Measurements from ENCODE around the gene PROM2.

The PROM2 gene

GRCh38 chr2:95318431-95319220 is 44.4 kb downstream of the PROM2 start:
- Mint-ChIP-seq H3K4me1 (no peaks in the 10 kb centered on the region), H3K9me3 (no peaks in the 10 kb centered on the region), H3K27ac (peak overlapping the region in 1 of 2 donors; percentile 28), H3K4me3 (no peak overlapping the region), H3K27me3 (no peaks in the 10 kb centered on the region)
- ATAC-seq (no peak), DNase-seq (no peak)

DNA sequence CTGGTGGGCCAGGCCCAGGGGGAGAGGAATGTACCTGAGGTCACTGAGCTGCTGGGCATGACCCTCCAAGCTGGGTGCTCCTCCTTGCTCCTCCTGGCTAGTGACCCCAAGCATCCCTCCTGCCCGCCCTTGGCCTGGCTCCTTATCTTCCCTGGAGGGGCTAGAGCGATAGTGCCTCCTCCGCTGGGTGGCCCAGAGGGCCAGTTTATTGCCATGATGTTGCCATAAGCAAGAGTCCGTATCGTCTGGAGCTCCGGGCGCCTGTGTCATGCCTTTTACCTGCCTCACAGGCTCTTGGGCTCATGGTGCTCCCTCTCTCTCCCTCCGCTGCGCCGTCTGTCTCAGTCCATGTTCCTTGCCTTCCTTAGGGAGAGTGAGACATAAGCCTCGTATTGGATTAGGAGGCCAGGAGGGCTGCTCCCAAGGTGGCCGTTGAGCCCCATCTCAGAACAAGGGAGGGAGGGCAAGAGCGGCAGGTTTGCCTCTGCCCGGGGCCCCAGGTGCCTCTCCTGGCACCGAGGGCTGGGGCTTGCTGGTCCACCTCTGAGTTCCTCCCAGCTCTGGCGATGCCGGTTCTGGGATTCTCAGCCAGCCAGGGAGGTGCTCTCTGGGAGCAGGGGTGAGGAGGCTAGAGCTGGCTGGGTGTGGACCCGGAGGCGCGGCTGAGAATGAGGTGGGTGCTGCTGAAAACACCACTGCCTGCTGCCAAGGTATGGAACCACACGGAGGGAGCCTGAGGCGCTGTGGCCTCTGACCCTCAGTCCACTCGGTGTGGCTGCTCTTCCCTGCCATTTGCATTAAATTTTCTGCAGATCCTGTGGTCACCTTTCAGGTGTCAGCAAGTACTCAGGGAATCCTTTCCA is 45.5 kb downstream of the PROM2 start:
- Mint-ChIP-seq H3K27ac (no peak overlapping the region), H3K4me3 (no peak overlapping the region), H3K9me3 (no peaks in the 10 kb centered on the region), H3K4me1 (no peaks in the 10 kb centered on the region), H3K27me3 (no peaks in the 10 kb centered on the region)
- ATAC-seq (no peak), DNase-seq (no peak)

DNA sequence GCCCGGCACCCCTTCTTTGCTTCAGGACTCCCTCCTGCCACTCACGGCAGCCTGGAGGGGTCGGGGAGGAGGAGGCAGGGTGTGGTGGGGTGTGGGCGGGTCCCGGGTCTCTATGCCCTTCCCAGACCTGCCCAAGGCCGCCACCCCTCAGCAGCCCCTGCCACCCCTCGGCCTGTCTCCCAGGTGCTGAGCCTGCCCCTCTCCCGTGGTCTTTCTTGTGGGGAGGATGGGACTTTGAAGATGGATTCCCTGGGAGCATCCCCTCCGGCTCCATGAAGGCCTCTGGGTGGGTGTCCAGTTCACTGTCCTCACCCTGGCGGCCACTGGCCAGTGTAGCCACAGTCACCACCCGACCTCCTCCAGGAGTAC is 46.1 kb downstream of the PROM2 start:
- Mint-ChIP-seq H3K4me1 (no peaks in the 10 kb centered on the region), H3K27me3 (no peaks in the 10 kb centered on the region), H3K27ac (no peak overlapping the region), H3K4me3 (no peak overlapping the region), H3K9me3 (no peaks in the 10 kb centered on the region)
- DNase-seq = no peak
- ATAC-seq = no peak

DNA sequence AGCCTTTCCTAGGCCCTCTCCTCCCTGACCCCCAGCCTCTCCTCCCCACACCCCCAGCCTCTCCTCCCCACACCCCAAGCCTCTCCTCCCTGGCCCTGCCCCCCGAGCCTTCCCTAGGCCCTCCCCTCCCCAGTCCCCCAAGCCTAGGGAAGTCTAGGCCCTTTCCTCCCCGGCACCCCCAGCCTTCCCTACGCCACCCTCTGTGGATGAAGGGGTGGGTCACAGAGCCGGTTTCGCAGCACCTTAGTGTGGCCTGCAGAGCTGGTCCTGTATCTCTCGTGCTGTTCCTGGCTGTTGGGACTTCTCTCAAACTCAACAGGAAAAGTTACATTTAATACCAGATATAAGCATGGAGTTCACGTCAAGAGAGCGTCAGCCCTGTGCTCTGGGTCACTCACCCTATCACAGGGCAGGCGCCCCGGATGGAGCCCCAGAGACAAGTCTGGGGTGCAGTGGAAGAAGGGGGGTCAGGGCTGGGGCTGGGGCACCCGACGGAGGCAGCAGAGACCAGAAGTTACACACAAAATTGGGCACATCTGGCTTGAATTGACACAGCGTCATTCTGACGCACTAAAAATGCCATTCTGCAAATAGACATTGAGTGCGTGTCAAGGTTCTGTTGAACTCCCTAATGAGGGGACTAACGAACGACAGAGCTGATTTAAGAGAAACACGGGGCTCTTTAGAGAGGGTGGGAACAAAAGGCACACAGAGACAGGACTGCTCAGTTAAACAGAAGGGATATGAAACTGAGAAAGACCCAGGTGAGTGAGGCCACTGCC is 46.9 kb downstream of the PROM2 start:
- Mint-ChIP-seq H3K4me1 (no peaks in the 10 kb centered on the region), H3K9me3 (peaks cover 0 to 7% of the 10 kb centered on the region in 2 donors), H3K4me3 (no peak overlapping the region), H3K27ac (no peak overlapping the region), H3K27me3 (no peaks in the 10 kb centered on the region)
- ATAC-seq (peak; percentile 34), DNase-seq (no peak)

GRCh38 chr2:95323347-95324155 is 49.3 kb downstream of the PROM2 start:
- ATAC-seq (peak; percentile 34), DNase-seq (no peak)
- Mint-ChIP-seq H3K27ac (no peak overlapping the region), H3K9me3 (peaks cover 0 to 7% of the 10 kb centered on the region in 2 donors), H3K4me3 (no peak overlapping the region), H3K27me3 (no peaks in the 10 kb centered on the region), H3K4me1 (no peaks in the 10 kb centered on the region)

- no peaks in the 10 kb centered on the region for H3K4me1 Mint-ChIP-seq
- no peak overlapping the region for H3K27ac Mint-ChIP-seq
- no peaks in the 10 kb centered on the region for H3K27me3 Mint-ChIP-seq
- no peak overlapping the region for H3K4me3 Mint-ChIP-seq
- H3K9me3 Mint-ChIP-seq = peaks cover 0 to 7% of the 10 kb centered on the region in 2 donors
- ATAC-seq (no peak), DNase-seq (no peak)
Observed at GRCh38 chr2:95325026-95325425, 50.8 kb downstream of the PROM2 start.

- no peak for DNase-seq
- no peaks in the 10 kb centered on the region for H3K4me1 Mint-ChIP-seq
- H3K9me3 Mint-ChIP-seq = peaks cover 0 to 7% of the 10 kb centered on the region in 2 donors
- H3K27me3 Mint-ChIP-seq = no peaks in the 10 kb centered on the region
- no peak overlapping the region for H3K4me3 Mint-ChIP-seq
- H3K27ac Mint-ChIP-seq = no peak overlapping the region
- no peak for ATAC-seq
Observed at GRCh38 chr2:95325590-95326432, 51.6 kb downstream of the PROM2 start.

DNA sequence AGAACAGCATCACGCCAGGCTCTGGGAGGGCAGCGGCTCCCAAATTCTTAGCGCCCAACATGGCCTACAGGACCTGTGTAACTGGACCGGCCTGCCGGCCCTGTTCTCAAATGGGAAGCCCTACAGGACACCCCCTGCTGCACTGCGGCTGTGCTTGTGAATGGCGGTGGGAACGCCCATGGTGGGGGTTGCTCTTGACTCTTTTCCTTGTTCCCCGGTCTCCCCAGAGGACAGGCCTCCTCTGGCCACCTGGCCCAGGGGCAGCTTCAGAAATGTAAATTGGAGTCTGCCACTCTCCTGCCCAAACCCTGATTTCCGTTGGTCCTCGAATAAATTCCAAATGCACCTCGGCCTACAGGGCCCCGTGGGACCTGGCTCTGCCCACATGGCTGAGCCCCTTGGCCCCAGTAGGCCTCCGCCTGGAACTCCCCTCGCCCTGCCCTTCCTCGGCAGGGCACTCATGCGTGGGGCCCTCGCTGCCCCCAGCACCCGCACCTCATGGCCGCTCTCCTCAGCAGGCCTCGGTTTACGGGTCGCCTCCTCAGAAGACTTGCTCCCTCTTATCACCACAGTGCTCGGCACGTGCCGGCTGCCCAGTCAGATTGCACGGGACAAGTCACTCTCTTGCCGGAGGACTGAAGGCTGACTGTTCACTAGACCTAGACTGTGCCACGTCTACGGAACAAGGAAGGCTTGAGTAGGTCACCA is 52.3 kb downstream of the PROM2 start:
- ATAC-seq = no peak

DNA sequence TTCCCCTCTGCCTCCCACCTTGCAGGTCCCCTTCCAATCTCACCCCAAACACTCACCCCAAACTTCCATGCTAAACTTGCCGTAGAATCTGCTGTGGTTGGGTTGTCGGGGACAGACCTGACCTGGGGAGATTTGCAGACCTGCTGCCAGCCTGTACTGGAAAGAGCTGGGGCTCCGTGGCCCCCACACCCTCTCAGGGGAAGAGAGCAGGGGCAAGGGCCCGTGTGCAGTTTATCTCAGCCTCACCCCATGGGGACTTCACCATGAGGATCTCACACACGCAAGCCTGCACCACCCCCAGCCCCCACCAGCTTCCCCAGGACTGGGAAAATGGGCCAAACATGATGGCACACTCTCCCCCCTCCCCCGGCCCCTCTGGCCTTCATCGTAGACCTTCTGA is 53.6 kb downstream of the PROM2 start:
- no peak for ATAC-seq
- Mint-ChIP-seq H3K27ac (no peak overlapping the region), H3K9me3 (peaks cover 0 to 7% of the 10 kb centered on the region in 2 donors), H3K4me3 (no peak overlapping the region), H3K4me1 (no peaks in the 10 kb centered on the region), H3K27me3 (no peaks in the 10 kb centered on the region)
- DNase-seq = no peak

More for the DNA sequence above, 52.3 kb downstream of the PROM2 start:
- Mint-ChIP-seq H3K9me3 (peaks cover 0 to 7% of the 10 kb centered on the region in 2 donors), H3K27me3 (no peaks in the 10 kb centered on the region), H3K4me1 (no peaks in the 10 kb centered on the region), H3K27ac (no peak overlapping the region), H3K4me3 (no peak overlapping the region)
- no peak for DNase-seq

DNA sequence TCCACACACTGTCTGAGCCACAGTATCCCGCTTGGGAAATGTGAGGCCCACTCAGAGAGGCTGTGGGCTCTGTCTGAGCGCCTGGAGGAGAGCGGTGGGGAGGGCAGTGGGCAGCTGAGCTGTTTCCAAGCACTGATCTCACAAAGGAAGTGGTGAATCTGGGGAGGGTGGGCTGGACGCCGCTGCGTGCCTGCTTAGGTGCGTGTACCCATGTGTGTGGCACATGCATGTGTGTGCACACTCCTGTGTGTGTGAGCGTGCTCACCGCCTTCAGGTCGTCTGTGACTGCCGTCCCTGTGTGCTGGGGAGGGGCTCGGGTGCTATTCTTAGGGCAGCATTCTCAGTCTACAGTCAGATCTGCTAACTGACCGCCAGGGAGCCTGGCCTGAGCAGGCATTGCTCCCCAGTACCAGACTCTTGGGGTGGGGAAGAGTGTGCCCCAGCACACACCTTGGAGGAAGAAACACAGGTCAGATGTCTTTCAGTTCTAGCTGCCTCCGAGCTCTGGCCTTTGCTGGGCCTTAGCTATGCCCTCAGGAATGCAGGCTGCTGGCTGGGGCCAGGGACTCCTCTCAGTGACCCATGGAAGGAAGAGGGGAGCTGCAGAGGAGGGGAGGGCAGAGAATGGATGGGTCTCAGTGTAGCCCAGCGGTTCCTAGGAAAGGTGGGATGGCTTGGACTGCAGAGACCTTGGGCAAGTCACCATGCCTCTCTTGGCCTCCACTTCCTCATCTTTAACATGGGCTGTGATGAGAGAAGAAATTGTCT is 54.3 kb downstream of the PROM2 start:
- H3K27ac Mint-ChIP-seq = no peak overlapping the region
- ATAC-seq = peak; percentile 27
- no peaks in the 10 kb centered on the region for H3K4me1 Mint-ChIP-seq
- peaks cover 0 to 7% of the 10 kb centered on the region in 2 donors for H3K9me3 Mint-ChIP-seq
- H3K27me3 Mint-ChIP-seq = no peaks in the 10 kb centered on the region
- no peak overlapping the region for H3K4me3 Mint-ChIP-seq
- DNase-seq = no peak

DNA sequence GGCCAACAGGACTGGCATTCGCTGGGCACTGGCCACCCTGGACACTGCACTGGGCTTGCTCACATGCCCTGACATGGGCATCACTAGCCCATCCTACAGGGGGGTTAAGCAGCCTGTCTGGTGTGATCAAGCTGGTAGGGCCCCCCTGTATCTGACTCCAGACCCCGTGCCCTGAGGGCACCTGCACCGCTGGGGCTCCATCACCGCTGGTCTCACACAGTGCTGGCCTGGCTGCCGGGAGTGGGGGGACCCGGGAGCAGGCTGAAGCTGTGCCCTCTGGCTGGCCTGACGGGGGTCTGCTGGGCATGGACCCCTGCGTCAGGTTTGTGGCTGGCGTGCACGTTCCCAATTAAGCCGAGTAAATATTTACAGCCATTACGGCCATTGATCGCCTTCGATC is 55.2 kb downstream of the PROM2 start:
- no peak overlapping the region for H3K4me3 Mint-ChIP-seq
- H3K27me3 Mint-ChIP-seq = no peaks in the 10 kb centered on the region
- DNase-seq (no peak), ATAC-seq (peak; percentile 28)
- H3K4me1 Mint-ChIP-seq = no peaks in the 10 kb centered on the region
- no peak overlapping the region for H3K27ac Mint-ChIP-seq
- H3K9me3 Mint-ChIP-seq = peaks cover 0 to 7% of the 10 kb centered on the region in 2 donors

- no peaks in the 10 kb centered on the region for H3K27me3 Mint-ChIP-seq
- H3K27ac Mint-ChIP-seq = peak overlapping the region in 1 of 2 donors; percentile 24
- DNase-seq = no peak
- ATAC-seq = no peak
- no peaks in the 10 kb centered on the region for H3K4me1 Mint-ChIP-seq
- H3K4me3 Mint-ChIP-seq = no peak overlapping the region
- peaks cover 0 to 7% of the 10 kb centered on the region in 2 donors for H3K9me3 Mint-ChIP-seq
Observed at GRCh38 chr2:95329891-95330793, 55.9 kb downstream of the PROM2 start.
